ENCODE results near the gene TOPBP1. TPM values are rescaled to one million over a fixed set of nuclear protein-coding genes. Genes with fewer than 3 reads are reported as not detected.
"Not testable (repeated sequence)": the region's sequence is repeated elsewhere in the genome, so short reads cannot be mapped to it uniquely, and the experiment has no call there.

TOPBP1 gene
- total RNA-seq, 4 donors from 2014 or later, result 11.8 to 21.1 (median 16.9) TPM

DNA sequence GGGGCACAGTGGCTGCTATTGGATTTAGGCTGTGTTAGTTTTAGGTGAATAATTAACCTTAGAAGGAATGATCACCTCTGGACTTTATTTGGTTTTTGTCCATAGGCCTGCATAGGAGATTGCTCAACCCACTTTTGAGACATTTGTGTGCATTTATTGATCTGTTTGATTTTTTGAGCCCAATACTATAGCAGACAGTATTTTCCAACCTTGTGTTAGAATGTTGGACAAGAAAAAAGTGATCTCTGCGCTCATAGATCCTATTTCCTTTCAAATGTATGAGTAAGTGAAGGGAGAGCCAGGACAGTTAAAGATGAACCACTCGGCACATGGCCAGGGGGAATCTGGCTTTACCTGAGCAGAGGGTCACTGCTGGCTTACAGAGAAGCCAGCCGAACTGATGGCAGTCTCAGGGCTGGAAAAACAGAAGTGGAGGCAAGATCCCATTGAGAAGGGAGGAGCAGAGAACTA lies 8.8 kb upstream of the TOPBP1 start:
- TF ChIP-seq, protein P1, sequence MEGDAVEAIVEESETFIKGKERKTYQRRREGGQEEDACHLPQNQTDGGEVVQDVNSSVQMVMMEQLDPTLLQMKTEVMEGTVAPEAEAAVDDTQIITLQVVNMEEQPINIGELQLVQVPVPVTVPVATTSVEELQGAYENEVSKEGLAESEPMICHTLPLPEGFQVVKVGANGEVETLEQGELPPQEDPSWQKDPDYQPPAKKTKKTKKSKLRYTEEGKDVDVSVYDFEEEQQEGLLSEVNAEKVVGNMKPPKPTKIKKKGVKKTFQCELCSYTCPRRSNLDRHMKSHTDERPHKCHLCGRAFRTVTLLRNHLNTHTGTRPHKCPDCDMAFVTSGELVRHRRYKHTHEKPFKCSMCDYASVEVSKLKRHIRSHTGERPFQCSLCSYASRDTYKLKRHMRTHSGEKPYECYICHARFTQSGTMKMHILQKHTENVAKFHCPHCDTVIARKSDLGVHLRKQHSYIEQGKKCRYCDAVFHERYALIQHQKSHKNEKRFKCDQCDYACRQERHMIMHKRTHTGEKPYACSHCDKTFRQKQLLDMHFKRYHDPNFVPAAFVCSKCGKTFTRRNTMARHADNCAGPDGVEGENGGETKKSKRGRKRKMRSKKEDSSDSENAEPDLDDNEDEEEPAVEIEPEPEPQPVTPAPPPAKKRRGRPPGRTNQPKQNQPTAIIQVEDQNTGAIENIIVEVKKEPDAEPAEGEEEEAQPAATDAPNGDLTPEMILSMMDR (IDR thresholded peaks at IDR 0.05 in 4 of 5, conservative IDR thresholded peaks at IDR 0.05 in 1 of 5), result no peak
- TF ChIP-seq POLR2A (IDR thresholded peaks at IDR 0.05), result no peak
- H3K4me3 ChIP-seq, result no peak overlapping the region
- no peaks in the 10 kb centered on the region for H3K9me3 ChIP-seq
- DNase-seq, result no peak
- peaks cover 0 to 3% of the 10 kb centered on the region in 2 donors for H3K4me1 ChIP-seq
- intact Hi-C loops (cut with DNase I; ENCODE audit: low total_unique reads), result no loop called here
- H3K36me3 ChIP-seq, result no peaks in the 10 kb centered on the region
- no peak overlapping the region for H3K27ac ChIP-seq
- peaks cover 20 to 34% (median 25%) of the 10 kb centered on the region in 3 donors for H3K27me3 ChIP-seq
- no peak for ATAC-seq
- in situ Hi-C loops (cut with MboI; ENCODE audit: low sequenced_read_pairs in 4 of 4), result no loop called here

DNA sequence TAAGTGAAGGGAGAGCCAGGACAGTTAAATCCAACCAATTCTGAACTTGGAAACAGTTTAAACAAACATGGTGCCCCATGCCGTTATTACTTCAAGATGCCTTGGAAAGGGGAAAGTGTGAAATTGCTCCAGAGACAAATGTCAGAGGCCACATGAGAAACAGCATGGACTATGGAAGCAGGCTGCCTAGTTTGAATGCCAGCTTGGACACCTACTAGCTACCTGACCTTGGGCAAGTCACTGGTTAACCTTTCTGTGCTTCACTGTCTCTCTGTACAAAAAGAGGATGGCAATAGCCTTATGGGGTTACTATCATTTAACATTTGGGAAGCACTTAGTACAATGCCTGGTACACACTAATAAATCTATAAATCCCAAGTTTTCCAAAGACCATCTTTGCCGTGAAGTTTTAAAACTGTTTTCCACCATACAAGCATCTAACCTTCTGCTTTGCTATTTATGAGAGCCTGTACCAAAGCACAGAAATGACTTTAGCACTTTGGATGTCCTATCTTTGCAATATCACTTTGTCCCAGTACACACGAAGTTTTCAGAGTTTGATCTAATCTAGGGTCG lies 8.3 kb upstream of the TOPBP1 start:
- in situ Hi-C loops (cut with MboI; ENCODE audit: low sequenced_read_pairs in 4 of 4), result no loop called here
- no peak for ATAC-seq
- Histone ChIP-seq H3K9me3 (no peaks in the 10 kb centered on the region), H3K27ac (no peak overlapping the region), H3K4me1 (peaks cover 0 to 3% of the 10 kb centered on the region in 2 donors), H3K4me3 (no peak overlapping the region), H3K36me3 (no peaks in the 10 kb centered on the region), H3K27me3 (peaks cover 20 to 29% (median 23%) of the 10 kb centered on the region in 3 donors)
- DNase-seq, result no peak
- no peak for TF ChIP-seq POLR2A (IDR thresholded peaks at IDR 0.05)
- TF ChIP-seq, protein P1 (IDR thresholded peaks at IDR 0.05 in 4 of 5, conservative IDR thresholded peaks at IDR 0.05 in 1 of 5), result no peak
- intact Hi-C loops (cut with DNase I; ENCODE audit: low total_unique reads), result no loop called here

GRCh38 chr3:133667118-133667517 lies 5.4 kb upstream of the TOPBP1 start:
- TF ChIP-seq, protein P1 (IDR thresholded peaks at IDR 0.05 in 4 of 5, conservative IDR thresholded peaks at IDR 0.05 in 1 of 5), result no peak
- no peak for TF ChIP-seq POLR2A (IDR thresholded peaks at IDR 0.05)
- H3K27ac ChIP-seq, result no peak overlapping the region
- no peaks in the 10 kb centered on the region for H3K36me3 ChIP-seq
- intact Hi-C loops (cut with DNase I; ENCODE audit: low total_unique reads) (no loop called here), in situ Hi-C loops (cut with MboI; ENCODE audit: low sequenced_read_pairs in 4 of 4) (no loop called here)
- H3K4me3 ChIP-seq, result no peak overlapping the region
- ATAC-seq, result no peak
- DNase-seq, result no peak
- peaks cover 9 to 11% of the 10 kb centered on the region in 2 donors for H3K4me1 ChIP-seq
- H3K27me3 ChIP-seq, result no peaks in the 10 kb centered on the region
- no peaks in the 10 kb centered on the region for H3K9me3 ChIP-seq

- H3K4me3 ChIP-seq; H3K9me3 ChIP-seq; H3K36me3 ChIP-seq; H3K27ac ChIP-seq; intact Hi-C loops (cut with DNase I; ENCODE audit: low total_unique reads); DNase-seq; in situ Hi-C loops (cut with MboI; ENCODE audit: low sequenced_read_pairs in 4 of 4); ATAC-seq; H3K27me3 ChIP-seq: not testable (repeated sequence)
- H3K4me1 ChIP-seq, result peaks cover 11 to 19% of the 10 kb centered on the region in 2 donors
Observed at GRCh38 chr3:133665188-133665587, 3.4 kb upstream of the TOPBP1 start.

- peaks cover 0 to under 1% of the 10 kb centered on the region in 2 donors for H3K36me3 ChIP-seq
- no peak overlapping the region for H3K4me3 ChIP-seq
- H3K4me1 ChIP-seq, result peaks cover 11 to 22% of the 10 kb centered on the region in 2 donors
- intact Hi-C loops (cut with DNase I; ENCODE audit: low total_unique reads), result loop anchor here (5.0 kb wide), 3 partner anchors 91 to 941 kb away; partner anchors contain the start of genes CDV3, NPHP3 and SRPRB
- TF ChIP-seq, protein P1 (IDR thresholded peaks at IDR 0.05 in 4 of 5, conservative IDR thresholded peaks at IDR 0.05 in 1 of 5), result peak; percentile 18 to 48 (median 23)
- TF ChIP-seq POLR2A (IDR thresholded peaks at IDR 0.05), result no peak
- no peak for DNase-seq
- H3K9me3 ChIP-seq, result no peaks in the 10 kb centered on the region
- ATAC-seq, result no peak
- H3K27ac ChIP-seq, result no peak overlapping the region
- H3K27me3 ChIP-seq, result no peaks in the 10 kb centered on the region
- in situ Hi-C loops (cut with MboI; ENCODE audit: low sequenced_read_pairs in 4 of 4), result no loop called here
Observed at GRCh38 chr3:133663569-133664313, 2.0 kb upstream of the TOPBP1 start.

Data from gastrocnemius medialis (tissue), 4 donors.